Left lung (tissue), 10 donors: ENCODE results near the gene OR51T1. TPM values are rescaled to one million over a fixed set of nuclear protein-coding genes. Genes with fewer than 3 reads are reported as not detected.

Experiments used
- ATAC-seq: fragments of 200-7000 bp; cut with Tn5 transposase; one replicate; pipeline ENCODE4 v1.9.1; 2020; ENCODE audit warnings: moderate library complexity
- DNase-seq, 4 donors: peaks; one replicate each; pipeline ENCODE4 v3.0.0-alpha.2; 2013 to 2020
- H3K27ac ChIP-seq, 2 donors: fragments of 200-600 bp; sonication (generic) in 1 of 2; one replicate each; pipeline versions ENCODE4 v1.5.0 to v1.8.0; 2020 to 2021
- H3K27me3 ChIP-seq, 2 donors: fragments of 200-600 bp; sonication (generic) in 1 of 2; one replicate each; pipeline versions ENCODE4 v1.5.0 to v1.8.0; 2020 to 2021
- H3K36me3 ChIP-seq, 2 donors: fragments of 200-600 bp; sonication (generic) in 1 of 2; one replicate each; pipeline versions ENCODE4 v1.5.0 to v1.8.0; 2020 to 2021
- H3K4me1 ChIP-seq, 2 donors: fragments of 200-600 bp; one replicate each; pipeline ENCODE4 v1.8.0; 2021
- H3K4me3 ChIP-seq, 2 donors: fragments of 200-600 bp; sonication (generic) in 1 of 2; one replicate each; pipeline versions ENCODE4 v1.5.0 to v1.8.0; 2020 to 2021; ENCODE audit warnings: mild to moderate bottlenecking in 1 of 2
- H3K9me3 ChIP-seq, 2 donors: fragments of 200-600 bp; sonication (generic) in 1 of 2; one replicate each; pipeline versions ENCODE4 v1.5.0 to v1.8.0; 2020 to 2021
- CTCF ChIP-seq, 2 donors: fragments of 200-600 bp; sonication (generic) in 1 of 2; IDR thresholded peaks; one replicate each; pipeline versions ENCODE4 v1.5.0 to v1.8.0; 2021; ENCODE audit warnings: antibody characterized with exemption in 2 of 2
- intact Hi-C, 2 donors: fragments of 100-400 bp; cut with DNase I; formaldehyde crosslinking; loops; one replicate each; pipeline versions ENCODE4 v1.11.2 to v1.14.2; 2022
- polyA plus RNA-seq, 6 donors: library from polyadenylated mRNA; unstranded; fragments of 120-200 nt; gene quantifications; one replicate each; pipeline ENCODE4 v1.2.1, GENCODE V29; 2013; ENCODE audit not compliant: insufficient read length in 6 of 6
- total RNA-seq, 2 donors: library from RNA; stranded (reverse); fragmentation: NEBNext Ultra II Directional; extraction: Animal tissue kit (Norgen Biotek cat#: 25700); gene quantifications; one replicate each; pipeline ENCODE4 v1.2.1, GENCODE V29; 2021
- donor health status: DM: no; HTN: yes; CAD: no.
- donor health status: DM: no; HTN: no; CAD: no.

The OR51T1 gene
- total and polyA plus RNA-seq, 8 donors, result not detected

- H3K27me3 ChIP-seq, result no peaks in the 10 kb centered on the region
- H3K9me3 ChIP-seq, result no peaks in the 10 kb centered on the region
- no peaks in the 10 kb centered on the region for H3K36me3 ChIP-seq
- no peak for TF ChIP-seq CTCF (IDR thresholded peaks at IDR 0.05)
- no peaks in the 10 kb centered on the region for H3K4me1 ChIP-seq
- DNase-seq, result no peak
- intact Hi-C loops, result no loop called here
- ATAC-seq, result no peak
- no peak overlapping the region for H3K27ac ChIP-seq
- H3K4me3 ChIP-seq, result no peak overlapping the region
Measured at GRCh38 chr11:4884361-4884760, 2.7 kb downstream of the OR51T1 start.

- no peaks in the 10 kb centered on the region for H3K9me3 ChIP-seq
- H3K4me3 ChIP-seq, result no peak overlapping the region
- TF ChIP-seq CTCF (IDR thresholded peaks at IDR 0.05), result no peak
- intact Hi-C loops, result no loop called here
- H3K27me3 ChIP-seq, result no peaks in the 10 kb centered on the region
- no peak for ATAC-seq
- no peaks in the 10 kb centered on the region for H3K36me3 ChIP-seq
- DNase-seq, result no peak
- H3K4me1 ChIP-seq, result no peaks in the 10 kb centered on the region
- H3K27ac ChIP-seq, result no peak overlapping the region
Measured at GRCh38 chr11:4886186-4886585, 4.5 kb downstream of the OR51T1 start.

- intact Hi-C loops, result no loop called here
- Histone ChIP-seq H3K4me1 (no peaks in the 10 kb centered on the region), H3K27ac (no peak overlapping the region), H3K36me3 (no peaks in the 10 kb centered on the region), H3K4me3 (no peak overlapping the region), H3K9me3 (no peaks in the 10 kb centered on the region), H3K27me3 (no peaks in the 10 kb centered on the region)
- no peak for ATAC-seq
- no peak for DNase-seq
- TF ChIP-seq CTCF (IDR thresholded peaks at IDR 0.05), result no peak
Measured at GRCh38 chr11:4887591-4887990, 5.9 kb downstream of the OR51T1 start.

- Histone ChIP-seq H3K36me3 (no peaks in the 10 kb centered on the region), H3K4me1 (no peaks in the 10 kb centered on the region), H3K27ac (no peak overlapping the region), H3K9me3 (no peaks in the 10 kb centered on the region), H3K27me3 (no peaks in the 10 kb centered on the region), H3K4me3 (no peak overlapping the region)
- DNase-seq, result no peak
- intact Hi-C loops, result no loop called here
- TF ChIP-seq CTCF (IDR thresholded peaks at IDR 0.05), result no peak
- ATAC-seq, result no peak
Measured at GRCh38 chr11:4890279-4890678, 8.6 kb downstream of the OR51T1 start.

GRCh38 chr11:4891996-4892640 is 10.4 kb downstream of the OR51T1 start:
- intact Hi-C loops, result no loop called here
- peak in 1 of 2 donors; percentile 27 for TF ChIP-seq CTCF (IDR thresholded peaks at IDR 0.05)
- Histone ChIP-seq H3K36me3 (no peaks in the 10 kb centered on the region), H3K9me3 (no peaks in the 10 kb centered on the region), H3K4me3 (no peak overlapping the region), H3K4me1 (no peaks in the 10 kb centered on the region), H3K27me3 (no peaks in the 10 kb centered on the region), H3K27ac (no peak overlapping the region)
- ATAC-seq (peak; percentile 75), DNase-seq (no peak)
